Measurements from ENCODE around the gene UBASH3A. TPM values are rescaled to one million over a fixed set of nuclear protein-coding genes. Genes with fewer than 3 reads are reported as not detected.

UBASH3A gene
- total RNA-seq, 2 donors from 2014 or later: 0.23 to 1.8 TPM

GRCh38 chr21:42401154-42401553, 2.5 kb upstream of the UBASH3A start:
- H3K36me3 ChIP-seq: no peaks in the 10 kb centered on the region
- H3K27ac ChIP-seq: no peak overlapping the region
- no peak overlapping the region for H3K4me3 ChIP-seq
- no peaks in the 10 kb centered on the region for H3K9me3 ChIP-seq
- no peaks in the 10 kb centered on the region for H3K27me3 ChIP-seq (replicated peaks; ENCODE audit: insufficient read depth)
- no peak for DNase-seq (ENCODE audit: low spot score)
- TF ChIP-seq POLR2AphosphoS5 (IDR thresholded peaks at IDR 0.05) (no peak), POLR2A (IDR thresholded peaks at IDR 0.05) (no peak)
- TF ChIP-seq, protein P1, sequence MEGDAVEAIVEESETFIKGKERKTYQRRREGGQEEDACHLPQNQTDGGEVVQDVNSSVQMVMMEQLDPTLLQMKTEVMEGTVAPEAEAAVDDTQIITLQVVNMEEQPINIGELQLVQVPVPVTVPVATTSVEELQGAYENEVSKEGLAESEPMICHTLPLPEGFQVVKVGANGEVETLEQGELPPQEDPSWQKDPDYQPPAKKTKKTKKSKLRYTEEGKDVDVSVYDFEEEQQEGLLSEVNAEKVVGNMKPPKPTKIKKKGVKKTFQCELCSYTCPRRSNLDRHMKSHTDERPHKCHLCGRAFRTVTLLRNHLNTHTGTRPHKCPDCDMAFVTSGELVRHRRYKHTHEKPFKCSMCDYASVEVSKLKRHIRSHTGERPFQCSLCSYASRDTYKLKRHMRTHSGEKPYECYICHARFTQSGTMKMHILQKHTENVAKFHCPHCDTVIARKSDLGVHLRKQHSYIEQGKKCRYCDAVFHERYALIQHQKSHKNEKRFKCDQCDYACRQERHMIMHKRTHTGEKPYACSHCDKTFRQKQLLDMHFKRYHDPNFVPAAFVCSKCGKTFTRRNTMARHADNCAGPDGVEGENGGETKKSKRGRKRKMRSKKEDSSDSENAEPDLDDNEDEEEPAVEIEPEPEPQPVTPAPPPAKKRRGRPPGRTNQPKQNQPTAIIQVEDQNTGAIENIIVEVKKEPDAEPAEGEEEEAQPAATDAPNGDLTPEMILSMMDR (IDR thresholded peaks at IDR 0.05): no peak
- no peaks in the 10 kb centered on the region for H3K4me1 ChIP-seq (replicated peaks)
- intact Hi-C loops (cut with DNase I): no loop called here
- WGBS: 59% methylated on average over 3 of the region's 3 CpGs

DNA sequence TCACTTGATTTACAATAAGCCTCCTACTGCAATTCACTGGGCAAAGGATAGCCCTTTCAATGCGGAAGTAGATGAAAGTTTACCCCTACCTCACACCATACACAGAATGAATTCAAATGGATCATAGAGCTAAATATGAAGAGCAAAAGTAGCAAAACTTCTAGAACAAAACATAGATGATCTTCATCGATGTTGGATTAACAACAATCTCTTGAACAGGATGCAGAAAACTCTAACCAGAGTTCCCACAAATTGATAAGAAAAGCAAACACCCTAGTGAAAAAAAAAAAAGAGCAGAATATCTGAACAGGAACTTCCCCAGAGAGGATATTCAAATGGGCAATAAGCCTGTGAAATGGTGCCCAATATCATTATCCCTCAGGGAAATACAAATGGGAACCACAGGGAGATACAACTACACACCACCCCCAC, 1.9 kb upstream of the UBASH3A start:
- 88% methylated on average over 2 of the region's 2 CpGs for WGBS
- DNase-seq (ENCODE audit: low spot score): no peak

GRCh38 chr21:42404539-42404938, 837 bp downstream of the UBASH3A start:
- Histone ChIP-seq H3K27me3 (replicated peaks; ENCODE audit: insufficient read depth) (no peaks in the 10 kb centered on the region), H3K4me3 (no peak overlapping the region), H3K9me3 (no peaks in the 10 kb centered on the region), H3K4me1 (replicated peaks) (no peaks in the 10 kb centered on the region), H3K36me3 (no peaks in the 10 kb centered on the region), H3K27ac (no peak overlapping the region)
- DNase-seq (ENCODE audit: low spot score): no peak
- WGBS: 88% methylated on average over 10 of the region's 10 CpGs
- TF ChIP-seq POLR2AphosphoS5 (IDR thresholded peaks at IDR 0.05) (no peak), POLR2A (IDR thresholded peaks at IDR 0.05) (no peak)
- TF ChIP-seq, protein P1 (IDR thresholded peaks at IDR 0.05): no peak
- intact Hi-C loops (cut with DNase I): no loop called here

More for the DNA sequence above, 1.9 kb upstream of the UBASH3A start:
- Histone ChIP-seq H3K27ac (no peak overlapping the region), H3K9me3 (no peaks in the 10 kb centered on the region), H3K4me3 (no peak overlapping the region), H3K36me3 (no peaks in the 10 kb centered on the region), H3K4me1 (replicated peaks) (no peaks in the 10 kb centered on the region), H3K27me3 (replicated peaks; ENCODE audit: insufficient read depth) (no peaks in the 10 kb centered on the region)
- TF ChIP-seq, protein P1 (IDR thresholded peaks at IDR 0.05): no peak
- TF ChIP-seq POLR2AphosphoS5 (IDR thresholded peaks at IDR 0.05) (no peak), POLR2A (IDR thresholded peaks at IDR 0.05) (no peak)
- intact Hi-C loops (cut with DNase I): no loop called here

DNA sequence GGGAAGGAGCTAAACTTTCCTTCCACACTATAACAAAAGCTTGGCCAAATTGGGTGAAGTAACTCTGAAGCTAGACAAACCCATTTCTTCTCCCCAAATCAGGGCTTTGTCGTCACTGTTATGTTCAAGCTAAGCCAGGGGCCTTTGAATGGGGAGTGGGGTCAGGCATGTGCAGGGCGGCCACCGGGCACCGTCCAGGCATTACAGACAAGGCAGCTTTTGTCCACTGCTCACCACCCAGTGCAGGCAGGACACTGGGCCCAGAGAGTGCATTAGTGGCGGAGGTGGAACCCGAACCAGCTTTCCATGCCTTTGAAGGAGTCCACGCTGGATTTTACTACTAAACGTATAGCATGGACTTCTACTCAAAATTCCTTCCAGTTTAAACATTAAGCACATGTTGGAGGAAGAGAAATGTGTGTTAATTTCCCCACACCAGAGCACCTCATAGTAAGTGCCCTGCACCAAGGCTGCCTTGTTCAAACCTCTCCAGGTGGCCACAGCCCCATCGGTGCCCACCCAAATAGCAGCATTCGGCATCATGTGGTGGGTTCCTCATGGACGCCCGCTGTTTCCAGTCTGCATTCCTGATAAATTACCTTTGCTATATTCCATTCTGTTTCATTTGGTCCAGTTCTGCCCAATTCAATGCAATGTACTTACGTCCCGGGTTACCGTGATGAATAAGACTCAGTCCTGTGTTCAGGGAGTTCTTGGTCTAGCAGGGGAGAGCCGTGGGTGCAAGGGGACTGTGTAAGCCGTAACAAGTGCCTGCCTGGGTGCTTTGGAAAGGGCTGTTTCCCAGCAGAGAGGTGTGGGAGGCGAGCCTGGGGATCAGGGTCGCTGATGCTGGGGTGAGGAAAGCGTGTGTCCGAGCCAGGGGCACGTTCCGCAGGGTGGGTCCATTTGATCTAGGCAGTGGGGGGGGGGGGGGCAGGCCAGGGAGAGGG, 1.6 kb downstream of the UBASH3A start:
- H3K36me3 ChIP-seq: no peaks in the 10 kb centered on the region
- H3K4me1 ChIP-seq (replicated peaks): no peaks in the 10 kb centered on the region
- H3K4me3 ChIP-seq: no peak overlapping the region
- no peak for DNase-seq (ENCODE audit: low spot score)
- intact Hi-C loops (cut with DNase I): no loop called here
- no peaks in the 10 kb centered on the region for H3K9me3 ChIP-seq
- H3K27ac ChIP-seq: no peak overlapping the region
- no peaks in the 10 kb centered on the region for H3K27me3 ChIP-seq (replicated peaks; ENCODE audit: insufficient read depth)
- TF ChIP-seq POLR2A (IDR thresholded peaks at IDR 0.05) (no peak), POLR2AphosphoS5 (IDR thresholded peaks at IDR 0.05) (no peak)
- TF ChIP-seq, protein P1 (IDR thresholded peaks at IDR 0.05): no peak
- WGBS: 91% methylated on average over 23 of the region's 23 CpGs
